Naive thymus-derived CD8-positive, alpha-beta T cell (primary cell): Measurements from ENCODE around the gene UROC1. TPM values are rescaled to one million over a fixed set of nuclear protein-coding genes. Genes with fewer than 3 reads are reported as not detected.

Source experiments
- ATAC-seq, 2 donors: fragments of 150-1000 bp; cut with Tn5 transposase in 1 of 2; sonication (Bioruptor Pico), chemical (Tn5 transposase) in 1 of 2; 1 replicate in 1 of 2; 2 replicates in 1 of 2; pipeline ENCODE4 v1.10.0; 2021; ENCODE audit warnings: mild to moderate bottlenecking in 2 of 2, moderate library complexity in 2 of 2
- POLR2A ChIA-PET: fragments of 350-600 bp; sonication (Branson Sonifier 250); formaldehyde crosslinking; loops from one replicate; lab custom pipeline; 2021; ENCODE audit warnings: antibody characterized with exemption; lab: Charles Lee
- DNase-seq, 10 donors: peaks; one replicate each; pipeline versions ENCODE4 v3.0.0 to v3.0.0-alpha.2; 2020 to 2022
- H3K27ac Mint-ChIP-seq, 10 donors: one replicate each; pipeline ENCODE4 v1.8.0; 2020 to 2022; ENCODE audit warnings: mild to moderate bottlenecking in 10 of 10, mixed read lengths in 10 of 10, moderate library complexity in 4 of 10, inconsistent platforms in 1 of 10
- H3K27me3 Mint-ChIP-seq, 5 donors: one replicate each; pipeline ENCODE4 v1.8.0; 2021 to 2022; ENCODE audit warnings: mixed read lengths in 5 of 5
- H3K36me3 Mint-ChIP-seq, 3 donors: one replicate each; pipeline ENCODE4 v1.8.0; 2020 to 2022; ENCODE audit warnings: mixed read lengths in 3 of 3, mild to moderate bottlenecking in 2 of 3, inconsistent platforms in 1 of 3
- H3K4me1 Mint-ChIP-seq, 4 donors: one replicate each; pipeline ENCODE4 v1.8.0; 2021 to 2022; ENCODE audit warnings: mixed read lengths in 4 of 4
- H3K4me3 Mint-ChIP-seq, 10 donors: one replicate each; pipeline ENCODE4 v1.8.0; 2020 to 2022; ENCODE audit warnings: mild to moderate bottlenecking in 10 of 10, mixed read lengths in 10 of 10, moderate library complexity in 6 of 10, inconsistent platforms in 1 of 10
- H3K9me3 Mint-ChIP-seq, 9 donors: one replicate each; pipeline ENCODE4 v1.8.0; 2020 to 2022; ENCODE audit warnings: mixed read lengths in 9 of 9, mild to moderate bottlenecking in 3 of 9, inconsistent platforms in 1 of 9, moderate library complexity in 1 of 9
- polyA plus RNA-seq, 3 donors: library from polyadenylated mRNA; unstranded; fragments of 300-500 nt; fragmentation: Illumina TruSeq; gene quantifications; one replicate each; pipeline ENCODE4 v1.2.3, GENCODE V29; 2021
- total RNA-seq, 8 experiments: library from RNA in 2 of 8; stranded (reverse) in 2 of 8; gene quantifications; one replicate each; pipeline ENCODE4 v1.2.3 and lab custom pipeline; 2021 to 2026

Gene UROC1
- total and polyA plus RNA-seq, 5 experiments from 2014 or later = 0.07 to 0.67 (median 0.11) TPM

GRCh38 chr3:126551839-126552687 is 34.5 kb upstream of the UROC1 start:
- ATAC-seq (no peak), DNase-seq (peak in 1 of 10 donors; percentile 59)
- Mint-ChIP-seq H3K4me1 (peaks cover 0 to 1% (median 0%) of the 10 kb centered on the region in 4 donors), H3K27ac (no peak overlapping the region), H3K9me3 (no peaks in the 10 kb centered on the region), H3K27me3 (peaks cover 0 to 11% (median 7%) of the 10 kb centered on the region in 5 donors), H3K4me3 (no peak overlapping the region), H3K36me3 (no peaks in the 10 kb centered on the region)
- POLR2A ChIA-PET = no interaction called here

GRCh38 chr3:126551121-126551838 is 33.7 kb upstream of the UROC1 start:
- POLR2A ChIA-PET = no interaction called here
- Mint-ChIP-seq H3K4me3 (no peak overlapping the region), H3K36me3 (no peaks in the 10 kb centered on the region), H3K27ac (no peak overlapping the region), H3K4me1 (peaks cover 0 to 1% (median 0%) of the 10 kb centered on the region in 4 donors), H3K27me3 (peaks cover 0 to 15% (median 9%) of the 10 kb centered on the region in 5 donors), H3K9me3 (no peaks in the 10 kb centered on the region)
- ATAC-seq (no peak), DNase-seq (peak in 1 of 10 donors; percentile 57)

GRCh38 chr3:126550488-126551051 is 33.0 kb upstream of the UROC1 start:
- ATAC-seq = no peak
- Mint-ChIP-seq H3K27ac (no peak overlapping the region), H3K4me3 (no peak overlapping the region), H3K27me3 (peaks cover 0 to 15% (median 9%) of the 10 kb centered on the region in 5 donors), H3K36me3 (no peaks in the 10 kb centered on the region), H3K9me3 (no peaks in the 10 kb centered on the region), H3K4me1 (peaks cover 0 to 1% (median 0%) of the 10 kb centered on the region in 4 donors)
- DNase-seq = peak in 1 of 10 donors; percentile 50
- POLR2A ChIA-PET = no interaction called here

GRCh38 chr3:126549861-126550487 is 32.4 kb upstream of the UROC1 start:
- no peak for ATAC-seq
- Mint-ChIP-seq H3K4me3 (no peak overlapping the region), H3K27me3 (peaks cover 0 to 15% (median 9%) of the 10 kb centered on the region in 5 donors), H3K9me3 (no peaks in the 10 kb centered on the region), H3K4me1 (peaks cover 0 to 1% (median 0%) of the 10 kb centered on the region in 4 donors), H3K27ac (no peak overlapping the region), H3K36me3 (no peaks in the 10 kb centered on the region)
- peak in 2 of 10 donors; percentile 11 to 41 for DNase-seq
- POLR2A ChIA-PET = no interaction called here

GRCh38 chr3:126548556-126549466 is 31.2 kb upstream of the UROC1 start:
- peak in 1 of 10 donors; percentile 54 for DNase-seq
- Mint-ChIP-seq H3K27ac (no peak overlapping the region), H3K27me3 (peaks cover 0 to 15% (median 9%) of the 10 kb centered on the region in 5 donors), H3K4me3 (no peak overlapping the region), H3K4me1 (peaks cover 0 to 1% (median 0%) of the 10 kb centered on the region in 4 donors), H3K9me3 (no peaks in the 10 kb centered on the region), H3K36me3 (no peaks in the 10 kb centered on the region)
- POLR2A ChIA-PET = no interaction called here
- no peak for ATAC-seq

GRCh38 chr3:126547721-126548120 is 30.1 kb upstream of the UROC1 start:
- POLR2A ChIA-PET = no interaction called here
- ATAC-seq (no peak), DNase-seq (no peak)
- no peaks in the 10 kb centered on the region for H3K9me3 Mint-ChIP-seq
- peak overlapping the region in 1 of 10 donors; percentile 1 for H3K27ac Mint-ChIP-seq
- no peaks in the 10 kb centered on the region for H3K36me3 Mint-ChIP-seq
- H3K4me3 Mint-ChIP-seq = no peak overlapping the region
- H3K4me1 Mint-ChIP-seq = peaks cover 0 to 1% (median 0%) of the 10 kb centered on the region in 4 donors
- peaks cover 0 to 11% (median 6%) of the 10 kb centered on the region in 5 donors for H3K27me3 Mint-ChIP-seq

GRCh38 chr3:126546549-126547239 is 29.1 kb upstream of the UROC1 start:
- DNase-seq (peak in 2 of 10 donors; percentile 7 to 19), ATAC-seq (no peak)
- POLR2A ChIA-PET = no interaction called here
- peaks cover 0 to 1% (median 0%) of the 10 kb centered on the region in 9 donors for H3K9me3 Mint-ChIP-seq
- no peak overlapping the region for H3K27ac Mint-ChIP-seq
- no peaks in the 10 kb centered on the region for H3K36me3 Mint-ChIP-seq
- H3K4me1 Mint-ChIP-seq = peaks cover 0 to 1% (median 0%) of the 10 kb centered on the region in 4 donors
- peaks cover 0 to 11% (median 6%) of the 10 kb centered on the region in 5 donors for H3K27me3 Mint-ChIP-seq
- H3K4me3 Mint-ChIP-seq = no peak overlapping the region

GRCh38 chr3:126546013-126546412 is 28.4 kb upstream of the UROC1 start:
- Mint-ChIP-seq H3K4me1 (peaks cover 0 to 3% (median 1%) of the 10 kb centered on the region in 4 donors), H3K27ac (no peak overlapping the region), H3K27me3 (peaks cover 0 to 14% (median 4%) of the 10 kb centered on the region in 5 donors), H3K36me3 (no peaks in the 10 kb centered on the region), H3K9me3 (peaks cover 0 to 1% (median 0%) of the 10 kb centered on the region in 9 donors), H3K4me3 (no peak overlapping the region)
- DNase-seq = peak in 2 of 10 donors; percentile 10 to 45
- POLR2A ChIA-PET = no interaction called here
- ATAC-seq = no peak

- Mint-ChIP-seq H3K36me3 (no peaks in the 10 kb centered on the region), H3K4me1 (peaks cover 0 to 5% (median 4%) of the 10 kb centered on the region in 4 donors), H3K27me3 (peaks cover 0 to 14% (median 3%) of the 10 kb centered on the region in 5 donors), H3K27ac (peak overlapping the region in 1 of 10 donors; percentile 5), H3K4me3 (no peak overlapping the region), H3K9me3 (peaks cover 0 to 1% (median 0%) of the 10 kb centered on the region in 9 donors)
- ATAC-seq (no peak), DNase-seq (peak in 1 of 10 donors; percentile 30)
- POLR2A ChIA-PET = no interaction called here
Measured at GRCh38 chr3:126545544-126545943, 28.0 kb upstream of the UROC1 start.

- Mint-ChIP-seq H3K4me1 (peaks cover 0 to 9% (median 6%) of the 10 kb centered on the region in 4 donors), H3K27me3 (peaks cover 0 to 18% (median 4%) of the 10 kb centered on the region in 5 donors), H3K9me3 (peaks cover 0 to 1% (median 0%) of the 10 kb centered on the region in 9 donors), H3K4me3 (no peak overlapping the region), H3K27ac (no peak overlapping the region), H3K36me3 (no peaks in the 10 kb centered on the region)
- ATAC-seq (no peak), DNase-seq (peak in 1 of 10 donors; percentile 48)
- POLR2A ChIA-PET = no interaction called here
Measured at GRCh38 chr3:126544596-126545281, 27.2 kb upstream of the UROC1 start.
